HAP-1 (cell line): ENCODE measurements around the gene FDXR.

Experiments used
- DNase-seq, 2 experiments: peaks; one replicate each; pipeline ENCODE4 v3.0.0-alpha.2; 2016 to 2020; ENCODE audit warnings: low spot score in 2 of 2
- H3K27me3 ChIP-seq: fragments of 250-450 bp; sonication (Bioruptor Pico); 2 replicates; pipeline ENCODE4 v1.5.1; 2020; ENCODE audit warnings: low read depth, mild to moderate bottlenecking, moderate library complexity
- H3K36me3 ChIP-seq: fragments of 250-450 bp; sonication (Bioruptor Pico); replicated peaks from 2 replicates; pipeline ENCODE4 v1.5.1; 2020; ENCODE audit warnings: mild to moderate bottlenecking
- H3K4me1 ChIP-seq: fragments of 250-450 bp; sonication (Bioruptor Pico); 2 replicates; pipeline ENCODE4 v1.5.1; 2020; ENCODE audit warnings: mild to moderate bottlenecking
- H3K4me3 ChIP-seq: fragments of 250-450 bp; sonication (Bioruptor Pico); 2 replicates; pipeline ENCODE4 v1.5.1; 2020; ENCODE audit warnings: mild to moderate bottlenecking, moderate library complexity
- H3K9me3 ChIP-seq: fragments of 250-450 bp; sonication (Bioruptor Pico); 2 replicates; pipeline ENCODE4 v1.5.1; 2020; ENCODE audit warnings: mild to moderate bottlenecking, moderate library complexity
- in situ Hi-C: fragments of 300-500 bp; cut with MboI; formaldehyde crosslinking; loops from 3 replicates; pipeline ENCODE4 v1.14.3; 2020; ENCODE audit warnings: low sequenced_read_pairs, inconsistent platforms, mixed read lengths

Gene FDXR

GRCh38 chr17:74836191-74836590, 36.6 kb downstream of the FDXR start:
- no peaks in the 10 kb centered on the region for H3K27me3 ChIP-seq
- H3K36me3 ChIP-seq: no peaks in the 10 kb centered on the region

GRCh38 chr17:74833501-74834377, 39.1 kb downstream of the FDXR start:
- DNase-seq: no peak

More at GRCh38 chr17:74836191-74836590, 36.6 kb downstream of the FDXR start:
- H3K9me3 ChIP-seq: no peaks in the 10 kb centered on the region
- no peak for DNase-seq
- H3K4me3 ChIP-seq: no peak overlapping the region
- in situ Hi-C loops: no loop called here
- H3K4me1 ChIP-seq: no peaks in the 10 kb centered on the region

GRCh38 chr17:74832421-74832820, 40.4 kb downstream of the FDXR start:
- Histone ChIP-seq H3K9me3 (no peaks in the 10 kb centered on the region), H3K4me3 (no peak overlapping the region), H3K36me3 (no peaks in the 10 kb centered on the region), H3K4me1 (no peaks in the 10 kb centered on the region), H3K27me3 (no peaks in the 10 kb centered on the region)
- in situ Hi-C loops: no loop called here
- DNase-seq: no peak

More at GRCh38 chr17:74833501-74834377, 39.1 kb downstream of the FDXR start:
- no peaks in the 10 kb centered on the region for H3K27me3 ChIP-seq
- H3K36me3 ChIP-seq: no peaks in the 10 kb centered on the region
- H3K9me3 ChIP-seq: no peaks in the 10 kb centered on the region
- H3K4me3 ChIP-seq: no peak overlapping the region
- H3K4me1 ChIP-seq: no peaks in the 10 kb centered on the region
- in situ Hi-C loops: no loop called here

GRCh38 chr17:74831444-74832146, 41.2 kb downstream of the FDXR start:
- H3K4me3 ChIP-seq: no peak overlapping the region
- H3K27me3 ChIP-seq: no peaks in the 10 kb centered on the region
- no peak for DNase-seq
- in situ Hi-C loops: no loop called here
- no peaks in the 10 kb centered on the region for H3K4me1 ChIP-seq
- no peaks in the 10 kb centered on the region for H3K36me3 ChIP-seq
- H3K9me3 ChIP-seq: no peaks in the 10 kb centered on the region

GRCh38 chr17:74830861-74831260, 41.9 kb downstream of the FDXR start:
- DNase-seq: no peak
- in situ Hi-C loops: no loop called here
- no peak overlapping the region for H3K4me3 ChIP-seq
- H3K27me3 ChIP-seq: no peaks in the 10 kb centered on the region
- no peaks in the 10 kb centered on the region for H3K9me3 ChIP-seq
- no peaks in the 10 kb centered on the region for H3K36me3 ChIP-seq
- H3K4me1 ChIP-seq: no peaks in the 10 kb centered on the region

GRCh38 chr17:74827800-74828199, 45.0 kb downstream of the FDXR start:
- Histone ChIP-seq H3K4me3 (no peak overlapping the region), H3K4me1 (no peaks in the 10 kb centered on the region), H3K27me3 (no peaks in the 10 kb centered on the region), H3K9me3 (no peaks in the 10 kb centered on the region), H3K36me3 (no peaks in the 10 kb centered on the region)
- in situ Hi-C loops: no loop called here
- DNase-seq: no peak

GRCh38 chr17:74825952-74826719, 46.7 kb downstream of the FDXR start:
- Histone ChIP-seq H3K36me3 (no peaks in the 10 kb centered on the region), H3K27me3 (no peaks in the 10 kb centered on the region), H3K4me1 (no peaks in the 10 kb centered on the region), H3K4me3 (no peak overlapping the region), H3K9me3 (no peaks in the 10 kb centered on the region)
- no peak for DNase-seq
- in situ Hi-C loops: no loop called here

GRCh38 chr17:74824961-74825627, 47.7 kb downstream of the FDXR start:
- DNase-seq: no peak
- in situ Hi-C loops: no loop called here
- H3K9me3 ChIP-seq: no peaks in the 10 kb centered on the region
- H3K4me3 ChIP-seq: no peak overlapping the region
- H3K4me1 ChIP-seq: no peaks in the 10 kb centered on the region
- no peaks in the 10 kb centered on the region for H3K27me3 ChIP-seq
- H3K36me3 ChIP-seq: no peaks in the 10 kb centered on the region

- Histone ChIP-seq H3K36me3 (no peaks in the 10 kb centered on the region), H3K27me3 (no peaks in the 10 kb centered on the region), H3K4me3 (no peak overlapping the region), H3K9me3 (no peaks in the 10 kb centered on the region), H3K4me1 (no peaks in the 10 kb centered on the region)
- DNase-seq: no peak
- in situ Hi-C loops: no loop called here
Measured at GRCh38 chr17:74822939-74823367, 49.8 kb downstream of the FDXR start.

- in situ Hi-C loops: no loop called here
- DNase-seq: no peak
- Histone ChIP-seq H3K9me3 (no peaks in the 10 kb centered on the region), H3K4me1 (no peaks in the 10 kb centered on the region), H3K27me3 (no peaks in the 10 kb centered on the region), H3K36me3 (no peaks in the 10 kb centered on the region), H3K4me3 (no peak overlapping the region)
Measured at GRCh38 chr17:74822335-74822938, 50.4 kb downstream of the FDXR start.

GRCh38 chr17:74821655-74822334, 51.0 kb downstream of the FDXR start:
- no peak overlapping the region for H3K4me3 ChIP-seq
- H3K9me3 ChIP-seq: no peaks in the 10 kb centered on the region
- in situ Hi-C loops: no loop called here
- no peak for DNase-seq
- no peaks in the 10 kb centered on the region for H3K36me3 ChIP-seq
- H3K27me3 ChIP-seq: no peaks in the 10 kb centered on the region
- H3K4me1 ChIP-seq: no peaks in the 10 kb centered on the region

GRCh38 chr17:74819801-74820436, 52.9 kb downstream of the FDXR start:
- Histone ChIP-seq H3K27me3 (no peaks in the 10 kb centered on the region), H3K36me3 (no peaks in the 10 kb centered on the region), H3K4me3 (no peak overlapping the region), H3K9me3 (no peaks in the 10 kb centered on the region), H3K4me1 (no peaks in the 10 kb centered on the region)
- in situ Hi-C loops: no loop called here
- DNase-seq: no peak
